ENCODE data around the gene ISG20.

The ISG20 gene

DNA sequence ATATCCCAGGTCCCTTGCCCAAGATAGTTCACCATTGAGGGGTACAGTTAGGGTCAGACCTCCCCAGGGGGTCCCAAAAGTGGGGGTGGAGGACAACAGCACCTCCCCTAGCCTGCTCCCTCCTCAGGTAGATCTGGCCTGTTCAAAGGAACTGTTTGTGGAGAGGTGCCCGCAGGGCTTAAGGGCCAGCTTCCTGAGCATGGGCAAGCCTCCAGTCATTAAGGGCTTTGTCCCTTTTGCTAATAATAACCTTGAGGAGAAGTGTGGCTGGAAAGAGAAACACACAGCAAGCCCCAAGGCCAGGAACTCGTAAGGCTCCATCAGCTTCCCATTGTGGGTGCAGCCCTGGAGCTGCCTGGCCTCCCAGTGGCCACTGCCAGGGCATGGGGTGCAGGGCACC is 47.4 kb downstream of the ISG20 start:
- TF ChIP-seq CTCF (IDR thresholded peaks at IDR 0.05; ENCODE audit: borderline replicate concordance, control extremely low read depth, extremely low read depth, insufficient read depth, missing control alignments), result no peak
- in situ Hi-C loops (cut with MboI; ENCODE audit: low sequenced_read_pairs, unreplicated experiment), result no loop called here
- DNase-seq (ENCODE audit: low spot score), result no peak

GRCh38 chr15:88688394-88688933 is 49.6 kb downstream of the ISG20 start:
- DNase-seq (ENCODE audit: low spot score), result no peak
- TF ChIP-seq CTCF (IDR thresholded peaks at IDR 0.05; ENCODE audit: borderline replicate concordance, control extremely low read depth, extremely low read depth, insufficient read depth, missing control alignments), result no peak
- in situ Hi-C loops (cut with MboI; ENCODE audit: low sequenced_read_pairs, unreplicated experiment), result no loop called here

- DNase-seq (ENCODE audit: low spot score), result no peak
- no peak for TF ChIP-seq CTCF (IDR thresholded peaks at IDR 0.05; ENCODE audit: borderline replicate concordance, control extremely low read depth, extremely low read depth, insufficient read depth, missing control alignments)
- in situ Hi-C loops (cut with MboI; ENCODE audit: low sequenced_read_pairs, unreplicated experiment), result no loop called here
Observed at GRCh38 chr15:88690331-88690730, 51.5 kb downstream of the ISG20 start.

- no peak for DNase-seq (ENCODE audit: low spot score)
- TF ChIP-seq CTCF (IDR thresholded peaks at IDR 0.05; ENCODE audit: borderline replicate concordance, control extremely low read depth, extremely low read depth, insufficient read depth, missing control alignments), result no peak
- in situ Hi-C loops (cut with MboI; ENCODE audit: low sequenced_read_pairs, unreplicated experiment), result no loop called here
Observed at GRCh38 chr15:88693191-88693590, 54.4 kb downstream of the ISG20 start.

DNA sequence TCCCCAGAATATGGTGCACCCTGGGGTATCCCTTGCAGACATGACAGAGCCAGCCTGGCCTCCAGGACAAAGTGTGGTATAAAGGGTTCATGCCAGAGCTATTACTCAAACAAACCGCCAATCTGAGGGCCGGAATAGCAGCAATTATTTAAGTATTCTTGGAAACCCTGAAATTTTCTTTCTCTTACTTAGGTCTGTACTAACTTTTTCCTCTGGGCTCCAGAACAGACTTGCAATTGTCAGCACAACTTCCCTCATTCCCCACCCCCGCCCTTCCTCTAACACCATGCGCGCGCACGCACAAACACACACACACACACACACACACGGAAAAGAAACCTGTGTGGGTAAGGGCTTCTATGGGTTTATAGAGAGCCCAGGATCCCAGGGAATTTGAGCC is 56.3 kb downstream of the ISG20 start:
- DNase-seq (ENCODE audit: low spot score), result no peak
- in situ Hi-C loops (cut with MboI; ENCODE audit: low sequenced_read_pairs, unreplicated experiment), result no loop called here
- TF ChIP-seq CTCF (IDR thresholded peaks at IDR 0.05; ENCODE audit: borderline replicate concordance, control extremely low read depth, extremely low read depth, insufficient read depth, missing control alignments), result no peak

- DNase-seq (ENCODE audit: low spot score), result no peak
- in situ Hi-C loops (cut with MboI; ENCODE audit: low sequenced_read_pairs, unreplicated experiment), result no loop called here
- no peak for TF ChIP-seq CTCF (IDR thresholded peaks at IDR 0.05; ENCODE audit: borderline replicate concordance, control extremely low read depth, extremely low read depth, insufficient read depth, missing control alignments)
Observed at GRCh38 chr15:88695691-88696251, 57.0 kb downstream of the ISG20 start.
